Occipital lobe (tissue), 2 donors: ENCODE data around the gene PLEKHG1. TPM values are rescaled to one million over a fixed set of nuclear protein-coding genes. Genes with fewer than 3 reads are reported as not detected.

Experiments
- DNase-seq: peaks from one replicate; lab custom pipeline; 2025; lab: John Stamatoyannopoulos, UW
- total RNA-seq: library from RNA; depleted of rRNA; stranded (reverse); fragments of >200 nt; gene quantifications from one replicate; pipeline ENCODE4 v1.2.3, GENCODE V29; 2014

PLEKHG1 gene
- total RNA-seq, 1 donor from 2014 or later: 7.3 TPM

DNA sequence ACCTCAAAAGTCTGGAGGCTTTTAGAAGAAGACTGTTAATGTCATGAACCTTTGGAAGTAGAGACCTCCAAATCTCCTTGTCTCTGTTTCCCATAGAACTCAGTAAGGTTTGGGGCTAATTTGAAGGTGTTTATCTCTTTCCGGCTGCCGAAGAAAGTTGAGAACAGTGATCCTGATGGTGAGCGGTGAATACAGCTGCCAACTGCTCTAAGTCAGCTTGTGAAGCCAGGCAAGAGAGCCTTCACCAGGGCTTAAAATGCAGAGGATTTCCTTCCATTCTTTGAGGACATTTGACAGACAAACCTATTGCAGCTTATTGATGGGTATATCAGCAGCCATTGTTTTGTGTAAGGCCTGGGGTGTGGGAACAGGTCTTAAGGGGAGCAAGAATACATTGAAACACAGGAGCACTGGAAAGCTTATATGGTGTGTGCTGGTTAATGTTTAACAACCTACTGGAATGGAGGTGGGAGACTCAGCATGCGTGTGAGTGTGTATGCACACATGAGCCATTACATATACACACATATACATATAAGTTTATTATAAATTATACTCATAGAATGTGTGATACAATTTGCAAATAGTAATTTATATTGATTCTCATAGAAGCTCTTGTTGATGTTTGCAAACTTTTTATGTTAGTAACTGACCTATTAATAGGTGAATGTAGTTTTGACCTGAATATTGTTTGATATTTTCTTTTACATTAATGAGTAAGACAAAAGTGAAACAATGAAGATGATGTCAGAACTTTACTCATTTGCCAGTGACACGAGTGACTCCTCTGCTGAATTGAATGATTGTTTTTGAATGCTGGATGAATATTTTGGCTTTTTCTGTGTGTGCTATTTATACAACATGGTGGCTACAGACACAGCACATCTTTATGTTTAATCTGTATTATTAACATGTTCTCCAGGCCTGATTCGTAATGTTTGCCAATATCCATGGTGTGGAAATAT, 18.1 kb downstream of the PLEKHG1 start:
- no peak for DNase-seq

GRCh38 chr6:150619275-150619674, 19.6 kb downstream of the PLEKHG1 start:
- no peak for DNase-seq

- no peak for DNase-seq
Measured at GRCh38 chr6:150620244-150620643, 20.6 kb downstream of the PLEKHG1 start.

DNA sequence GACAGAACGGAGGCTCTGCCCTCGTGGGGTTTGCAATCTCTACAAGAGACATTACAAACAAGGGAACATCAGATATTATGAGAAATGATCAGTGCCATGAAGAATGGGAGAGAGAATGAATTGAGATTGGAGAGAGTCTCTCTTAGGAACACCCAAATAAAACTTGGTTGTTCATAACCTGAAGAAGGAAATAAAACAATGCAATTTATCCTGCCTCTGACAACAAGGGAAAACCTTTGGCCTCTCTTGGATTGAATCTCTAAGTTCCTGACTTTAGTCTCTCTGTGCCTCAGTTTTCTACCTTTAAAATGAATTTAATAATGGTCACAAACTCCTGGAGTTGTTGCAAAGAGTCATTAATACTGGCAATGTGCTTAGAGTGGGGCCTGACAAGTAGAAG, 21.1 kb downstream of the PLEKHG1 start:
- no peak for DNase-seq

DNA sequence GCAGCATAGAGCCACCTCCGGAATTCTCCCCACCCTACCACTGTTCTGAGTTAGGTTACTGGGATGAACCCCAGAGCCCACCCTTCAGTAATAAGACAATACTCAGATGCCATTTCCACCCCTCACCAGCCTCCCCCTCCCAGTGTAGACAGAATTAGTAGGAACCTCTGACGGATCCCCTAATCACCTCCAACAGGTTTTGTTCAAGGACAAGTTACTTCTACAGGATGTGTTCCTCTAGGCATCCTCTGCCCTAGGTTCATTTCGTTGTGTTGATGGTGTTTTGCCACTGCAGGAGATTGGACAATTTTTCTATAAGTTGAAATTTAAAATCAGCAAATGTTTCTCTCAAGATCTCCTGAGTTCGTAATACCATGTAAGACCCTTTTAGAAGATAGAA, 22.8 kb downstream of the PLEKHG1 start:
- DNase-seq: no peak

GRCh38 chr6:150622941-150623874, 23.5 kb downstream of the PLEKHG1 start:
- no peak for DNase-seq

DNA sequence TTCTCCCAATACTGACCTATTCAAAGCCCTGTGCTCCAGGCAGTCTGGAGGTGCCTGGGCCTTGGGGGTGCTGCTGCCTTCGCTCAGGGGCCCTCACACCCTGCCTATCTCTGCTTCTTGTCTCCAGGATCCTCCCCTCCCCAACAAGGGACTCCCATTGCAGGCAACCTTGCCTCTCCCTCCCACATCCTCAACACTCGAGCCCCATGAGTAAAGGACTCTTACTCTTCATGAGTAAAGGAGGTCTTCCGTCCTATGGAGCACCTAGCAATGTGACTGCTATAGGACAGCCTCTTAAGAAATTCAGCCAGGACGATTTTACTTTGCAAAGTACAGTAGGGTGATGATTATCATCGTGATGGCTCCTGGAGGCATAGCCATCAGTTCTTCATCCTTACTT, 24.5 kb downstream of the PLEKHG1 start:
- no peak for DNase-seq

- DNase-seq: no peak
Measured at GRCh38 chr6:150625927-150626326, 26.2 kb downstream of the PLEKHG1 start.

DNA sequence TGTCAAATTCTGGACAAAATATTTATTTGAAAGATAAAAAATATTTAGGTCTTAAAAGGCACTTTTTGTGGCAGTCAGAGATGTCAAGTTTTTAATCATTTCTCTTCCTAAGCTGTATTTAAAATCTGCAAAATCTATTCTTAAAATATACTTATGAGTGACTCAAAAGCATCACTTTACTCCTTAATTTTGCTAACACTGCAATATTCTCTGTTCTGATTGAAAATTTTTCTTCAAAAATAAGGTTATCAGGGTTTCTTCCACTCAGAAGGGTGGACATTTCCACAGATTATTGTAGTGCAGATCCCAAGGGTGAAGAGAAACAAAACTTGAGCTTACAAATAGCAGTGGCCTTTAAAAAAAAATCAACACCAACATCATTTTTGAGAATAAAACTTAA, 27.5 kb downstream of the PLEKHG1 start:
- DNase-seq: no peak

DNA sequence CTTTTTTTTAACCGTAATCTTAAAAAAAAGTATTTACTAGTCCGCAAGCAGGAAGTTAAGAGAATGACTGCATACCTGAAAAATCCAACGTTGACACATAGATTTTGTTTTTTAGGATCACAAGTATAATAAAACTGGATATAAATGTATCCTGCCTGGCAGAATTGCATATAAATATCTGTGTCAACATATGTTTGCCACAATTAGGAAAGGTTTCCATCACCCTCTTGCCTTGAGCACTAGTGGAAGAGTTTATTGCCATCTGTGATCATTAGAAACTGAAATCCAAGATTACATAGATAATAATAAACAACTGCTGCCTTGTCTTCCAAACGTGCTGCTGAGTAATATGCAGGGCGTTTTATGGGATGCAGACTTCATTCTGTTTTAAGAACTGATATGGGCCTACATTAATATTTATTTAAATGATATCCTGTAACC, 27.9 kb downstream of the PLEKHG1 start:
- no peak for DNase-seq

- no peak for DNase-seq
Measured at GRCh38 chr6:150628908-150629307, 29.2 kb downstream of the PLEKHG1 start.

GRCh38 chr6:150631283-150631983, 31.7 kb downstream of the PLEKHG1 start:
- DNase-seq: no peak

- DNase-seq: no peak
Measured at GRCh38 chr6:150631984-150632642, 32.4 kb downstream of the PLEKHG1 start.

- no peak for DNase-seq
Measured at GRCh38 chr6:150632785-150633485, 33.2 kb downstream of the PLEKHG1 start.

DNA sequence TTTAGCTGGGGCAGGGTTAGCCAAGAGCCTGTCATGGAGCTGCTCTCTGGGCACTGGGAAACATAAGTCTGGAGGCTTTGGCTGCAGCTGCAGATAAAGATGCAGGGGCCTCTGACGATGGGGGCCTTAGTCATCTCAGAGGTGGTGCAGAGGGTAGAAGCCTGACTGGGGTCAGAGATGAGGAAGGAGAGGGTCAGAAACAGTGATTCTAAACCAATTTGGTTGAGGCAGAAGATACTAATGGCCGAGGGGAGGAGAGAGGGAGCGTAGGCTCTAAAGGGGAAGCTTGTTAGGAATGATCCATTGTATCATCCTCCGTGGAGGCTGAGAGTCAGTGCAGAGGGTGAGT, 33.8 kb downstream of the PLEKHG1 start:
- no peak for DNase-seq

DNA sequence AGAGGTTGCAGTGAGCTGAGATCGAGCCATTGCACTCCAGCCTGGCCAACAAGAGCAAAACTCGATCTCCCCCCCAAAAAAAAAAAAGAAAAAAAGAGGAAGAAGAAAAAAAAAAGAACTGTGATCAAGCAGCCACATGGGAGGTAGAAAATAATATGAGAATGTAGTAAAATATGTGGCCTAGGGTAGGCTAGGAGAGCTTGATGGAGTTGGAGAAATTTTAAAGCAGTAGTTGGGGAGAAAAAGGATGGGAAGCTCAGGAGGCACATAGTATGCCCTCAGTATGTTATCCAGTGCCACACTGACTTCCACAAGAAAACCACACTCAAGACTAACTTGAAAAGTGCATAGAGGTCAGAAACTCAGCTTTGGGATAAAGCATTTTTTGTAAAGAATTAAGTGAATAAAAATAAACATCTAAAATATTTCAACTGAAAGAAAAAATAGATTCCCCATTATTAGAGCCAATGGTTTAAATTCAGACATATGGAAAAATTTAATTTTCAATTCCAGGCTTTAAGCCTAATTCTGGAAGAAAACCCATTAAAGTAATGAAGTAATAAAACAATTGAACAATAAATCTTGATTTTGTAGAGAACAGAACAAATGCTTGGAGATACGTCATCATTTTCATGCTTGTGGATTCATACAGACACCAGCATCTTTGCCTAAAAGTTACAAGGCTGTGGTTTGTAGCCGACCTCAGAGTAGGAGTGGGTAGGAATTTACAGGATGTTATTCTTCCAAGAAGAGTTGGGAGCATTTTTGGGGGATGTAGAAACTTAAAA, 34.7 kb downstream of the PLEKHG1 start:
- no peak for DNase-seq

- DNase-seq: no peak
Measured at GRCh38 chr6:150634964-150635292, 35.2 kb downstream of the PLEKHG1 start.

GRCh38 chr6:150635906-150636514, 36.3 kb downstream of the PLEKHG1 start:
- DNase-seq: no peak

DNA sequence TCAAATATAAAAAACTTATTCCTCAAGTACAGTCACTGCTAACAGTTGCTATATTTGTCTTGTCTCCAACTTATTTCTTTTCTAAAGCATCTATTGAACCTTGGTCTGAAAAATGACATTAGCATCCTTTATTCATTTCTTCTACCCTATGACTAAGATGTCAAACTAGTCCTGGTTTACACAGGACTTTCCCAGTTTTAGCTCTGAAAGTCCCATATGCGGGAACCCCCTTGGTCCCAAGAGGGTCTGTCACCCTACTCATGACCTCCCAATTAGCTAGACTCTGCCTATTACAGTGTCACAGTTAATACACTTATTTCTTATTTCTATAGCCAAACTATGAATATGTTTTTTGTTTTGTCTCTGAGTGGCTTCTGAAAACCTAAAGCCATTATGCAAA, 37.1 kb downstream of the PLEKHG1 start:
- DNase-seq: no peak
